Spleen (tissue), 7 donors: ENCODE measurements around the gene CGNL1.

Experiments
- CTCF ChIP-seq, 11 experiments: fragments of 200-600 bp in 7 of 11; fragments of 450-650 bp in 4 of 11; sonication (generic) in 4 of 11; IDR thresholded peaks in 8 of 11; conservative IDR thresholded peaks in 3 of 11; 1 replicate in 7 of 11; 2 replicates in 4 of 11; pipeline versions ENCODE4 v1.4.0 to v1.8.0; 2016 to 2021; ENCODE audit warnings: antibody characterized with exemption in 11 of 11, inconsistent platforms in 4 of 11, mild to moderate bottlenecking in 1 of 11
- POLR2A ChIP-seq, 3 donors: fragments of 450-650 bp; IDR thresholded peaks; one replicate each; pipeline ENCODE4 v1.5.1; 2017; ENCODE audit warnings: antibody characterized with exemption in 3 of 3, mild to moderate bottlenecking in 1 of 3
- POLR2AphosphoS5 ChIP-seq, 3 donors: sonication (generic); formaldehyde crosslinking; IDR thresholded peaks; one replicate each; pipeline ENCODE4 v1.5.1; 2017; ENCODE audit warnings: antibody characterized with exemption in 3 of 3
- donor health status: DM: no; HTN: no; CAD: no; lungs with moderate emphysema.
- donor health status: DM: no; HTN: no; CAD: no.
- donor health status: DM: no; HTN: no; CAD: no.

GRCh38 chr15:57597431-57597830 is 221.1 kb downstream of the CGNL1 start:
- no peak for TF ChIP-seq CTCF (IDR thresholded peaks at IDR 0.05 in 8 of 11, conservative IDR thresholded peaks at IDR 0.05 in 3 of 11)
- TF ChIP-seq POLR2A (IDR thresholded peaks at IDR 0.05), result no peak
- TF ChIP-seq POLR2AphosphoS5 (IDR thresholded peaks at IDR 0.05), result no peak
